Ishikawa (cell line): ENCODE results near the gene SHISA9.

Experiments
- CEBPB ChIP-seq: IDR thresholded peaks from 2 replicates; pipeline ENCODE4 v1.6.1; 2012
- CREB1 ChIP-seq: IDR thresholded peaks from 2 replicates; pipeline ENCODE4 v1.6.1; 2012; ENCODE audit warnings: low read depth
- EGR1 ChIP-seq: IDR thresholded peaks from 2 replicates; pipeline ENCODE4 v1.6.1; 2012
- EP300 ChIP-seq: IDR thresholded peaks from 2 replicates; pipeline ENCODE4 v1.6.1; 2012; ENCODE audit warnings: borderline replicate concordance
- FOXM1 ChIP-seq: IDR thresholded peaks from 2 replicates; pipeline ENCODE4 v1.6.1; 2012; ENCODE audit warnings: low read depth, borderline replicate concordance
- NFIC ChIP-seq: IDR thresholded peaks from 2 replicates; pipeline ENCODE4 v1.6.1; 2012
- RAD21 ChIP-seq: IDR thresholded peaks from 2 replicates; pipeline ENCODE4 v1.6.1; 2012; ENCODE audit warnings: low read depth
- TAF1 ChIP-seq: IDR thresholded peaks from 2 replicates; pipeline ENCODE4 v1.6.1; 2012; ENCODE audit warnings: low read depth, mild to moderate bottlenecking
- TCF12 ChIP-seq: IDR thresholded peaks from 2 replicates; pipeline ENCODE4 v1.6.1; 2012; ENCODE audit warnings: low read depth
- TEAD4 ChIP-seq: IDR thresholded peaks from 2 replicates; pipeline ENCODE4 v1.6.1; 2012
- YY1 ChIP-seq: IDR thresholded peaks from 2 replicates; pipeline ENCODE4 v1.6.1; 2012; ENCODE audit warnings: low read depth
- ZBTB7A ChIP-seq: IDR thresholded peaks from 2 replicates; pipeline ENCODE4 v1.6.1; 2012; ENCODE audit warnings: low read depth
- TF ChIP-seq, protein P1 (sequence below): IDR thresholded peaks from 2 replicates; pipeline ENCODE4 v1.6.1; 2012
- TF ChIP-seq, protein P2 (sequence below): IDR thresholded peaks from 2 replicates; pipeline ENCODE4 v1.6.1; 2012; ENCODE audit warnings: low read depth, mild to moderate bottlenecking
- TF ChIP-seq, protein P3 (sequence below): IDR thresholded peaks from 2 replicates; pipeline ENCODE4 v1.6.1; 2012

SHISA9 gene

DNA sequence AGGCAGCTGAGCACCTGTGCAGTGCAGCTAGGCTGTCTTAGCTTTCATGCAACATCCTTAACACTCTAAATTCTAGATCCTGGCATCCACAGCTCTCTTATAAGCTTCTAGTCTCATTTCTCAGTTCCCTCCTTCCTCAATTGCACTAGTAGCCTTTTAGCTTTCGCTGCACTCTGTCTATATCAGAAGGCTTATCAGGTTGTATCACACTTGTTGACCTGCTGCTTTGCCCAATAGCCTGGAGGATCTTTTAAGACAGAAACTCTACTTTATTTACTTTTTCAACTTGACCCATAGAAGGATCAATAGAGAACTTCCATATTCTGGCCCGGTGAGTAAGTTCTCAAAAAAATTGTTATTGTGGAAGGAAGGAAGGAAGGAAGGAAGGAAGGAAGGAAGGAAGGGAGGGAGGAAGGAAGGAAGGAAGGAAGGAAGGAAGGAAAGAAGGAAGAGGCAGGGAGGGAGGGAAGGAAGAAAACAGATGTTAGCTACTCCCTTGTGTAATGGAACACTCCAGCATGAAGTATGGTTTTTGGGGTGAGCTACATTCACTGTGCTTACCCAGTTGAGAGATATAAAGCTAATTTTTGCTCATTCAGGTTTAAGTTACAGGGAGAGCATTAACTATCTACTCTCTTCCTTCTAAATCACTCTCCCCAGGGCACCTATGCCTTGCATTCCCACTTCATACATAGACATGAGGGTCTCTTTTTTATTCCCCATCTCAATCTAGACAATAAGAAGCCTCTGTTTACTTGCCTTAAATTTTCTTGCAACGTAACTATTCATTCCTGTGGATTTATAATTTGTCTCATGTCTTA lies 361.1 kb downstream of the SHISA9 start:
- TF ChIP-seq TAF1 = no peak
- TF ChIP-seq ZBTB7A = no peak
- TF ChIP-seq CREB1 = no peak
- TF ChIP-seq, protein P1, sequence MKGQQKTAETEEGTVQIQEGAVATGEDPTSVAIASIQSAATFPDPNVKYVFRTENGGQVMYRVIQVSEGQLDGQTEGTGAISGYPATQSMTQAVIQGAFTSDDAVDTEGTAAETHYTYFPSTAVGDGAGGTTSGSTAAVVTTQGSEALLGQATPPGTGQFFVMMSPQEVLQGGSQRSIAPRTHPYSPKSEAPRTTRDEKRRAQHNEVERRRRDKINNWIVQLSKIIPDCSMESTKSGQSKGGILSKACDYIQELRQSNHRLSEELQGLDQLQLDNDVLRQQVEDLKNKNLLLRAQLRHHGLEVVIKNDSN = no peak
- TF ChIP-seq TCF12 = no peak
- TF ChIP-seq NFIC = no peak
- TF ChIP-seq TEAD4 = no peak
- TF ChIP-seq RAD21 = no peak
- TF ChIP-seq, protein P2, sequence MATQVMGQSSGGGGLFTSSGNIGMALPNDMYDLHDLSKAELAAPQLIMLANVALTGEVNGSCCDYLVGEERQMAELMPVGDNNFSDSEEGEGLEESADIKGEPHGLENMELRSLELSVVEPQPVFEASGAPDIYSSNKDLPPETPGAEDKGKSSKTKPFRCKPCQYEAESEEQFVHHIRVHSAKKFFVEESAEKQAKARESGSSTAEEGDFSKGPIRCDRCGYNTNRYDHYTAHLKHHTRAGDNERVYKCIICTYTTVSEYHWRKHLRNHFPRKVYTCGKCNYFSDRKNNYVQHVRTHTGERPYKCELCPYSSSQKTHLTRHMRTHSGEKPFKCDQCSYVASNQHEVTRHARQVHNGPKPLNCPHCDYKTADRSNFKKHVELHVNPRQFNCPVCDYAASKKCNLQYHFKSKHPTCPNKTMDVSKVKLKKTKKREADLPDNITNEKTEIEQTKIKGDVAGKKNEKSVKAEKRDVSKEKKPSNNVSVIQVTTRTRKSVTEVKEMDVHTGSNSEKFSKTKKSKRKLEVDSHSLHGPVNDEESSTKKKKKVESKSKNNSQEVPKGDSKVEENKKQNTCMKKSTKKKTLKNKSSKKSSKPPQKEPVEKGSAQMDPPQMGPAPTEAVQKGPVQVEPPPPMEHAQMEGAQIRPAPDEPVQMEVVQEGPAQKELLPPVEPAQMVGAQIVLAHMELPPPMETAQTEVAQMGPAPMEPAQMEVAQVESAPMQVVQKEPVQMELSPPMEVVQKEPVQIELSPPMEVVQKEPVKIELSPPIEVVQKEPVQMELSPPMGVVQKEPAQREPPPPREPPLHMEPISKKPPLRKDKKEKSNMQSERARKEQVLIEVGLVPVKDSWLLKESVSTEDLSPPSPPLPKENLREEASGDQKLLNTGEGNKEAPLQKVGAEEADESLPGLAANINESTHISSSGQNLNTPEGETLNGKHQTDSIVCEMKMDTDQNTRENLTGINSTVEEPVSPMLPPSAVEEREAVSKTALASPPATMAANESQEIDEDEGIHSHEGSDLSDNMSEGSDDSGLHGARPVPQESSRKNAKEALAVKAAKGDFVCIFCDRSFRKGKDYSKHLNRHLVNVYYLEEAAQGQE = no peak

DNA sequence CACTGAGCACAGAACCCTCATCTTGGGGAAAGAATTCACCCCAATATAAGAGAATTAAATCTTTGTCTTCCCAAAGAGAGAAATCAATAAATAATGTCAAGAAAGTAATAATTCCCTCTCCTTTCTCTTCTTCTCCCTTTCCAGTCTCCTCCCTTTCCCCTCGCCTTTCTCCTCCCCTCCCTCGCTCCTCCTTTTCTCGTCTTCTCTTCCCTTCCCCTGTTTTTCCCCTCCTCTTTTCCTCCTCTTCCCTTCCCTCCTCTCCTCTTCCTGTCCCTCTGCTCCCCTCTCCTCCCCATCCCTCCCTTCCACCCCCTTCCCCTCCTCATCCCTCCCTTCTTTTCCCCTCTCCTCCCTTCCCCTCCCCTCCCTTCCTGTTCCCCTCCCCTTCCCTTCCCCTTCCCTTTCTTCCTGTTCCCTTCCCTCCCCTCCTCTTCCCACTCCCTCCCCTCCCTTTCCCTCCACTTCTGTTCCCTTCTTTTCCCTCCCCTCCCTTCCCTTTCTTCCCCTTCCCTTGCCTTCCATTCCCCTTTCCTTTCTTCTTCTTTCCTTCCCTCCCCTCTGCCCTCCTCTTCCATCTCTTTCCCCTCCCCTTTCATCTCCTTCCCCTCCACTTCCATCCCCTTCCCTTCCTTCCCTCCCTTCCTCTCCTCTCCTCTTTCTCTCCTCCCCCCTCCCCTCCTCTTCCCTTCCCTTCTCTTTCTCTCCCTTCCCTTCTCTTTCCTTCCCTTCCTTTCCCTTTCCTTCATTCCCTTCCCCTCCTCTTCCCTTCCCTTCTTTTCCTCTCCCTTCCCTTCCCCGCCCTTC lies 363.6 kb downstream of the SHISA9 start:
- TF ChIP-seq TCF12 = no peak
- no peak for TF ChIP-seq TAF1
- no peak for TF ChIP-seq EGR1
- TF ChIP-seq, protein P2 = no peak
- TF ChIP-seq FOXM1 = no peak
- TF ChIP-seq, protein P1 = no peak
- TF ChIP-seq CEBPB = no peak
- TF ChIP-seq RAD21 = no peak

DNA sequence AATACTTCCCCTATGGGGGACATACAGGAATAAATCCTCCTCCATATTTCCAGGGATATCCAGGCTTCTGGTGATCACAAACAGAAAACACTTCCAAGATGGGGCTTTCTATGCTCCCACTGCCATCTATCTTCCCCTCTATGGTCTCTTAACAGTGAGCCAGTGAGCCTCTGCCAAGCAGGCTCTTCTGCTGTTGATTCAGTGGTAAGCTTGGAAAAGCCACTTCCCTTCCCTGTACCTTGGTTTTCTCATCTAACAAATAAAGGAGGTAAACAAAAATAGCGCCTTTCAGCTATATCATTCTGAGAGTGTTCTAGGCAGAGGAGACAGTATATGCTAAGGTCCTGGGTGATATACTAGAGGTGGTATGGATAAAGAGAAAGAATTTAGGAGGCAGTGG lies 368.0 kb downstream of the SHISA9 start:
- TF ChIP-seq TCF12 (no peak), NFIC (no peak), CREB1 (no peak), EGR1 (no peak), ZBTB7A (no peak), TEAD4 (no peak), EP300 (no peak), CEBPB (no peak), TAF1 (no peak), YY1 (no peak), RAD21 (no peak), FOXM1 (no peak)
- TF ChIP-seq, protein P1 = no peak
- TF ChIP-seq, protein P2 = no peak
- TF ChIP-seq, protein P3, sequence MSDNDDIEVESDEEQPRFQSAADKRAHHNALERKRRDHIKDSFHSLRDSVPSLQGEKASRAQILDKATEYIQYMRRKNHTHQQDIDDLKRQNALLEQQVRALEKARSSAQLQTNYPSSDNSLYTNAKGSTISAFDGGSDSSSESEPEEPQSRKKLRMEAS = no peak
